ENCODE measurements around the gene NUDT22. TPM values are rescaled to one million over a fixed set of nuclear protein-coding genes. Genes with fewer than 3 reads are reported as not detected.

Gene NUDT22
- total and polyA plus RNA-seq, 2 of the 8 experiments (the other 6 are each of a cell fraction or from before 2014, with no cell fraction given), result 43.4 to 69.0 TPM

GRCh38 chr11:64198511-64198910, 27.6 kb upstream of the NUDT22 start:
- H3K4me2 ChIP-seq (ENCODE audit: insufficient read depth in 1 of 2, low read depth in 2 of 2, low read length in 2 of 2), result no peak overlapping the region
- DNase-seq (ENCODE audit: low read depth in 1 of 2, low spot score in 2 of 2) (no peak), FAIRE-seq (no peak)
- POLR2A ChIA-PET (ENCODE audit: partially characterized antibody), result interaction anchor here (4.4 kb wide), 1 partner anchor 13 kb away, joined by 21 read pairs; the partner anchor contains the start of gene STIP1
- H2BK12ac ChIP-seq (ENCODE audit: low read depth, low read length), result no peak overlapping the region
- no peak overlapping the region for H2BK20ac ChIP-seq (ENCODE audit: low read length)
- H2BK5ac ChIP-seq (ENCODE audit: low read depth, low read length), result no peak overlapping the region
- no peak overlapping the region for H3K14ac ChIP-seq (ENCODE audit: insufficient read length)
- H3K4me1 ChIP-seq (replicated peaks in 1 of 4; ENCODE audit: control insufficient read depth in 3 of 4, insufficient read depth in 4 of 4, low read length in 3 of 4), result no peaks in the 10 kb centered on the region
- no peak overlapping the region for H3K56ac ChIP-seq (replicated peaks; ENCODE audit: insufficient read length, low read depth, low read length)
- no peak overlapping the region for H2AFZ ChIP-seq (ENCODE audit: low read length)
- no peak overlapping the region for H4K91ac ChIP-seq (replicated peaks; ENCODE audit: insufficient read length, low read length)
- peaks cover 0 to 2% of the 10 kb centered on the region in 2 experiments; a peak in 2 of 4 replicates for H3K79me2 ChIP-seq (ENCODE audit: control insufficient read depth in 1 of 2, insufficient read depth in 2 of 2, low read length in 2 of 2)
- TF ChIP-seq HDAC2 (IDR thresholded peaks at IDR 0.05; ENCODE audit: borderline replicate concordance in 1 of 2, low read depth in 2 of 2, low read length in 2 of 2), result no peak
- no peak for TF ChIP-seq YY1 (IDR thresholded peaks at IDR 0.05; ENCODE audit: low read depth, low read length)
- TF ChIP-seq POLR2AphosphoS5 (IDR thresholded peaks at IDR 0.05; ENCODE audit: low read depth, low read length), result no peak
- TF ChIP-seq KDM1A (IDR thresholded peaks at IDR 0.05; ENCODE audit: borderline replicate concordance, low read length), result no peak
- no peak for TF ChIP-seq SIN3A (conservative IDR thresholded peaks at IDR 0.05 in 1 of 2, IDR thresholded peaks at IDR 0.05 in 1 of 2; ENCODE audit: low read depth in 1 of 2, low read length in 2 of 2)
- H2BK15ac ChIP-seq (ENCODE audit: low read length), result no peak overlapping the region
- no peak overlapping the region for H4K5ac ChIP-seq (ENCODE audit: insufficient read length, low read depth, low read length)
- peaks cover 56 to 95% (median 84%) of the 10 kb centered on the region in 4 experiments for H3K36me3 ChIP-seq (ENCODE audit: control insufficient read depth in 2 of 4, insufficient read depth in 4 of 4, low read length in 3 of 4)
- no peaks in the 10 kb centered on the region for H3K9me3 ChIP-seq (ENCODE audit: insufficient read depth in 2 of 2, low read depth in 1 of 2, low read length in 1 of 2)
- H3K27ac ChIP-seq (ENCODE audit: low read depth, low read length), result no peak overlapping the region
- H3K18ac ChIP-seq (ENCODE audit: extremely low read depth, low read length), result no peak overlapping the region
- no peak overlapping the region for H3K4ac ChIP-seq (replicated peaks; ENCODE audit: insufficient read length, low read depth, low read length)
- no peak overlapping the region for H2AK5ac ChIP-seq (ENCODE audit: low read depth, low read length)
- CTCF ChIA-PET (ENCODE audit: partially characterized antibody), result no interaction called here
- H3K9ac ChIP-seq (replicated peaks in 1 of 4; ENCODE audit: extremely low read depth in 1 of 4, low read depth in 3 of 4, low read length in 3 of 4), result no peak overlapping the region
- no peak overlapping the region for H3K4me3 ChIP-seq (ENCODE audit: extremely low read depth in 1 of 4, insufficient read depth in 2 of 4, low read depth in 3 of 4, low read length in 4 of 4)
- H4K20me1 ChIP-seq (replicated peaks in 1 of 2; ENCODE audit: control insufficient read depth in 1 of 2, insufficient read depth in 2 of 2, low read length in 2 of 2), result peaks cover 0 to 24% of the 10 kb centered on the region in 2 experiments
- H2BK120ac ChIP-seq (replicated peaks; ENCODE audit: low read depth, low read length), result no peak overlapping the region
- H3K27me3 ChIP-seq (replicated peaks in 1 of 4; ENCODE audit: control insufficient read depth in 3 of 4, extremely low read depth in 1 of 4, insufficient read depth in 3 of 4, low read length in 3 of 4), result no peaks in the 10 kb centered on the region
- 0 out of 2 replicates have a peak, but pooled peaks cover 2% of the 10 kb centered on the region for H3K79me1 ChIP-seq (ENCODE audit: low read depth, low read length)
- H4K8ac ChIP-seq (ENCODE audit: extremely low read depth, insufficient read depth, low read length), result no peak overlapping the region
- H3K23me2 ChIP-seq (ENCODE audit: low read depth, low read length), result no peaks in the 10 kb centered on the region; the same call in 1 of the 2 replicates
- 100% methylated on average over 2 of the region's 2 CpGs; no CpG with 5 or more reads in 1 of the 2 experiments for WGBS, 2 experiments (ENCODE audit: extremely low coverage in 1 of 2, insufficient coverage in 1 of 2, insufficient read length in 1 of 2, insufficient replicate concordance in 2 of 2, low coverage in 1 of 2, low lambda C conversion rate in 2 of 2, missing lambda C conversion rate in 1 of 2)
- H3K23ac ChIP-seq (ENCODE audit: insufficient read length), result no peak overlapping the region

All from H1 (cell line).